Osteoblast (primary cell): ENCODE results near the gene TRIM14. TPM values are rescaled to one million over a fixed set of nuclear protein-coding genes. Genes with fewer than 3 reads are reported as not detected.

ENCODE experiments used
- DNase-seq: peaks from one replicate; pipeline ENCODE4 v3.0.0; 2011; ENCODE audit warnings: low spot score, mixed read lengths; ENCODE audit not compliant: insufficient read length; ENCODE audit errors: missing footprints
- H2AFZ ChIP-seq: 2 replicates; pipeline ENCODE4 v1.6.0; 2011; ENCODE audit warnings: mild to moderate bottlenecking, low read length
- H3K27ac ChIP-seq: 2 replicates; pipeline ENCODE4 v1.5.1; 2011; ENCODE audit warnings: mild to moderate bottlenecking, low read depth, low read length, moderate library complexity
- H3K27me3 ChIP-seq: 2 replicates; pipeline ENCODE4 v1.6.0; 2012; ENCODE audit warnings: mild to moderate bottlenecking, control low read depth, inconsistent platforms, low read length, moderate library complexity; ENCODE audit not compliant: insufficient read depth
- H3K36me3 ChIP-seq: 2 replicates; pipeline ENCODE4 v1.5.1; 2011; ENCODE audit warnings: mild to moderate bottlenecking, low read length, control low read depth, moderate library complexity; ENCODE audit not compliant: insufficient read depth
- H3K4me1 ChIP-seq: 2 replicates; pipeline ENCODE4 v1.5.1; 2011; ENCODE audit warnings: mild to moderate bottlenecking, low read length, control low read depth, moderate library complexity; ENCODE audit not compliant: insufficient read depth
- H3K4me2 ChIP-seq: 2 replicates; pipeline ENCODE4 v1.6.0; 2011; ENCODE audit warnings: mild to moderate bottlenecking, low read length; ENCODE audit not compliant: insufficient read depth
- H3K4me3 ChIP-seq: fragments of 200-600 bp; sonication (generic); 3 replicates; pipeline ENCODE4 v1.5.1; 2012; ENCODE audit warnings: mild to moderate bottlenecking, low read length, inconsistent platforms; ENCODE audit not compliant: insufficient read depth
- H3K79me2 ChIP-seq: 2 replicates; pipeline ENCODE4 v1.6.0; 2012; ENCODE audit warnings: mild to moderate bottlenecking, low read length, control low read depth, inconsistent platforms; ENCODE audit not compliant: insufficient read depth
- H3K9me3 ChIP-seq: 2 replicates; pipeline ENCODE4 v1.5.1; 2011; ENCODE audit warnings: low read depth, low read length, control low read depth
- H4K20me1 ChIP-seq: 2 replicates; pipeline ENCODE4 v1.6.0; 2012; ENCODE audit warnings: mild to moderate bottlenecking, low read length, control low read depth; ENCODE audit not compliant: insufficient read depth
- total RNA-seq: library from RNA; depleted of rRNA; stranded (reverse); fragments of >200 nt; gene quantifications from 2 replicates; pipeline ENCODE4 v1.2.3, GENCODE V29; 2012
- TF ChIP-seq, protein P1 (sequence below): IDR thresholded peaks from 2 replicates; pipeline ENCODE4 v1.5.1; 2011; ENCODE audit warnings: mild to moderate bottlenecking, low read depth, low read length, moderate library complexity; ENCODE audit errors: extremely low read depth

The TRIM14 gene
- total RNA-seq, 1 donor: 1.1 TPM

DNA sequence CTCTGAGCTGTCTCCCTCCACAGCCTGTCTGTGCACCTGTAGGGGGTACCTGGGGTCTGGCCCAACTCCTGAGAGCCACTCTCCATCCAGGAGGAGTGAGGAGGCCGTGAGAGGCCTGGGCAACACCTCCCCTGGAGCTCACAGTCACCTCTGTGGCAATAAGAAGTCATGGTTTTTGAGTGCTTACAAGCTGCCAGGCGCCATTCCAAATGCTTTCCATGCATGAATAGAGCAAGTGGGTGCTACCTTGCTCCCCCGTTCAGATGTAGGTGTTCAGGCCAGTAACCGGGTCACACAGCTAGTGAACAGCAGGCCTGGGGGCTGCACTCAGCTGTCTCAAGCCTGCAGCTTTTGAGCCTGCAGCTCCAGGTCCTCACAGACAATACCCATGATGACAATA, 42.8 kb upstream of the TRIM14 start:
- Histone ChIP-seq H3K4me2 (no peak overlapping the region), H3K36me3 (no peaks in the 10 kb centered on the region), H3K4me1 (no peaks in the 10 kb centered on the region), H3K27me3 (peaks cover 5% of the 10 kb centered on the region), H3K4me3 (no peak overlapping the region), H2AFZ (no peak overlapping the region), H3K9me3 (no peaks in the 10 kb centered on the region), H3K27ac (no peak overlapping the region), H4K20me1 (no peaks in the 10 kb centered on the region), H3K79me2 (no peaks in the 10 kb centered on the region)
- TF ChIP-seq, protein P1, sequence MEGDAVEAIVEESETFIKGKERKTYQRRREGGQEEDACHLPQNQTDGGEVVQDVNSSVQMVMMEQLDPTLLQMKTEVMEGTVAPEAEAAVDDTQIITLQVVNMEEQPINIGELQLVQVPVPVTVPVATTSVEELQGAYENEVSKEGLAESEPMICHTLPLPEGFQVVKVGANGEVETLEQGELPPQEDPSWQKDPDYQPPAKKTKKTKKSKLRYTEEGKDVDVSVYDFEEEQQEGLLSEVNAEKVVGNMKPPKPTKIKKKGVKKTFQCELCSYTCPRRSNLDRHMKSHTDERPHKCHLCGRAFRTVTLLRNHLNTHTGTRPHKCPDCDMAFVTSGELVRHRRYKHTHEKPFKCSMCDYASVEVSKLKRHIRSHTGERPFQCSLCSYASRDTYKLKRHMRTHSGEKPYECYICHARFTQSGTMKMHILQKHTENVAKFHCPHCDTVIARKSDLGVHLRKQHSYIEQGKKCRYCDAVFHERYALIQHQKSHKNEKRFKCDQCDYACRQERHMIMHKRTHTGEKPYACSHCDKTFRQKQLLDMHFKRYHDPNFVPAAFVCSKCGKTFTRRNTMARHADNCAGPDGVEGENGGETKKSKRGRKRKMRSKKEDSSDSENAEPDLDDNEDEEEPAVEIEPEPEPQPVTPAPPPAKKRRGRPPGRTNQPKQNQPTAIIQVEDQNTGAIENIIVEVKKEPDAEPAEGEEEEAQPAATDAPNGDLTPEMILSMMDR: no peak
- peak; percentile 5 for DNase-seq

DNA sequence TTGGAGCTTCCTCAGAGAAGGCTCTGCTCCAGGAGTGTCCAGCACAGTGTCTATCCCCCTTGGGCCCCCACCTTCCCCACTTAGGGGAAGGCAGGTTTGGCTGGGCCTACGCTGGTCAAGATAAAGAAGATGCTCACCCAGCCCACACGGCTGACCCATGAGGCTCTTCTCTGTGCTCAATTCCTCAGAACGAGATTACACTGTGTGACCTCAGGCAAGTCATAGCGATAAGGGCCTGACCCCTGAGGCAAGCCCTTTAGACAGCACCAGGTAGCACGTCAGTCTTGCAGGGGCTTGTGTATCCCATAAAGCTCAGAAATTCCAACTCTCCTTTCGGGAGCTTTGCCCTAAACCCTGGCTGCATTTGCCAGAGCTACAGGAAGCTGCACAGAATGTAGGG, 40.8 kb upstream of the TRIM14 start:
- Histone ChIP-seq H3K79me2 (no peaks in the 10 kb centered on the region), H3K4me2 (no peak overlapping the region), H4K20me1 (no peaks in the 10 kb centered on the region), H3K27ac (no peak overlapping the region), H3K36me3 (no peaks in the 10 kb centered on the region), H2AFZ (no peak overlapping the region), H3K9me3 (no peaks in the 10 kb centered on the region), H3K27me3 (peaks cover 5% of the 10 kb centered on the region), H3K4me1 (no peaks in the 10 kb centered on the region), H3K4me3 (no peak overlapping the region)
- peak; percentile 45 for DNase-seq
- TF ChIP-seq, protein P1: no peak

DNA sequence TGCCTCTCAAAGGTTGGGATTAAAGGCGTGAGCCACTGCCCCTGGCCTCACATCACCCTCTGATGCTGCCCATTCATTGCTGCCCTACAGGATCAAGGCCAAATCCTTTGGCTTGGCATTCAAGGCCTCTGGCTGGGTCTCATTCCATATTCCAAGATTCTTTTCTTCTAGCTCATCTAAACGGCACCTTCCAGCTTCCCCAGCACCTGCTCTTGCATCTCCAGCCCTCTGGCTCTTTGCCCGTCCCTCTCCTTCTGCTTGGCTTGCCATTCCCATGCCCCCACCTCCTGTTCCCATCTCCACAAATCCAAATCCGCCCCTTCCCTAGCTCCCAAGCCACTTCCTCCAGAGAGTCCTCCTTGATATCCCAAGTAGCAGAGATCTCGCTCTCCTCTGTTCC, 40.3 kb upstream of the TRIM14 start:
- Histone ChIP-seq H3K36me3 (no peaks in the 10 kb centered on the region), H3K27me3 (peaks cover 5% of the 10 kb centered on the region), H3K4me1 (no peaks in the 10 kb centered on the region), H3K4me2 (no peak overlapping the region), H3K27ac (no peak overlapping the region), H3K4me3 (no peak overlapping the region), H4K20me1 (no peaks in the 10 kb centered on the region), H2AFZ (no peak overlapping the region), H3K79me2 (no peaks in the 10 kb centered on the region), H3K9me3 (no peaks in the 10 kb centered on the region)
- TF ChIP-seq, protein P1: no peak
- peak; percentile 11 for DNase-seq

DNA sequence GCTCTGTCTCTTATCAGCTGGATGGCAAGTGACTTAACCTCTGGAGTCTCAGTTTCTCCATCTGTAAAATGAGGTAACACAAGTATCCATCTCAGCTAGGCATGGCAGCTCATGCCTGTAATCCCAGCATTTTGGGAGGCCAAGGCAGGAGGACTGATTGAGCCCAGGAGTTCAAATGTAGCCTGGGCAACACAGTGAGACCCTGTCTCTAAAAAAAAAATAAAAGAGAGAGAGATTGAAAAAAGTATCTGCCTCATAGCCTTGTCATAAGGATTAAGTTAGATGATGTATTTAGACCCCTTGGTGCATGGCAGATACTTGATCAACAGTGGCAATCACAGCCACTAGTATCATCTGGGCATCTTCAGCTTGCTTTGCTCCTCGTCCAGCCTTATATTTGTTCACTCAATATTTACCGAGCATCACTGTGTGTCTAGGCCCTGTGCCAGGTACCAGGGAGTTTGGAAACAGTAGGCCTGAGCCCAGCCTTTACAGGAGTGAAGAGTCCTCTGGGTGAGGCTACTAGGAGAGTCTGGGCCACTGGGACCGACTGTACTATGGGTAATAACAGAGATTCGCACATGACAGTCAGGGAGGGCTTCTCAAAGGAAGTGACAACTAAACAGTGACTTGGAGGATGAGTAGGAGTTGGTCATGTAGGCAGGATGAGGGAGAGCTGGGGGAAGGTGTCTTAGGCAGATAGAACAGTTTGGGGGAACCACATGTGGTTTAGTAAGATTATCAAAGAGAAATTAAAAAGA, 39.2 kb upstream of the TRIM14 start:
- peak; percentile 64 for DNase-seq
- Histone ChIP-seq H3K4me3 (no peak overlapping the region), H4K20me1 (no peaks in the 10 kb centered on the region), H3K79me2 (no peaks in the 10 kb centered on the region), H3K4me2 (no peak overlapping the region), H2AFZ (no peak overlapping the region), H3K36me3 (no peaks in the 10 kb centered on the region), H3K9me3 (no peaks in the 10 kb centered on the region), H3K27me3 (peaks cover 5% of the 10 kb centered on the region), H3K27ac (no peak overlapping the region), H3K4me1 (no peaks in the 10 kb centered on the region)
- TF ChIP-seq, protein P1: no peak
